H1 (cell line): ENCODE measurements around the gene YEATS2. TPM values are rescaled to one million over a fixed set of nuclear protein-coding genes. Genes with fewer than 3 reads are reported as not detected.

Experiments used
- CTCF ChIA-PET: fragments of 300-600 bp; sonication (Branson Sonifier 250); formaldehyde crosslinking; loops from one replicate; lab custom pipeline; 2021; ENCODE audit not compliant: partially characterized antibody; lab: Charles Lee
- POLR2A ChIA-PET: fragments of 300-600 bp; sonication (Branson Sonifier 250); formaldehyde crosslinking; loops from one replicate; lab custom pipeline; 2021; ENCODE audit warnings: inconsistent platforms; ENCODE audit not compliant: partially characterized antibody; lab: Charles Lee
- DNase-seq, 2 experiments: peaks; one replicate each; pipeline versions ENCODE4 v3.0.0 to v3.0.0-alpha.2; 2010 to 2022; ENCODE audit warnings: low spot score in 2 of 2, low read depth in 1 of 2, mixed read lengths in 1 of 2
- FAIRE-seq: peaks from 2 replicates; lab custom pipeline; 2011; peaks lifted over from hg19 to GRCh38; lab: Jason Lieb, UNC
- H2AFZ ChIP-seq: 2 replicates; pipeline ENCODE4 v1.8.1; 2012; ENCODE audit warnings: low read length, inconsistent platforms
- H2AK5ac ChIP-seq: 2 replicates; pipeline ENCODE4 v1.6.1; 2013; ENCODE audit warnings: low read depth, low read length
- H2BK120ac ChIP-seq: replicated peaks from 2 replicates; pipeline ENCODE3; 2013; ENCODE audit warnings: low read depth, low read length, inconsistent platforms
- H2BK12ac ChIP-seq: 2 replicates; pipeline ENCODE4 v1.6.1; 2013; ENCODE audit warnings: low read depth, low read length
- H2BK15ac ChIP-seq: 2 replicates; pipeline ENCODE4 v1.6.1; 2013; ENCODE audit warnings: low read length
- H2BK20ac ChIP-seq: 2 replicates; pipeline ENCODE4 v1.6.1; 2013; ENCODE audit warnings: low read length
- H2BK5ac ChIP-seq: 2 replicates; pipeline ENCODE4 v1.6.1; 2013; ENCODE audit warnings: low read depth, low read length
- H3K14ac ChIP-seq: 2 replicates; pipeline ENCODE4 v1.6.1; 2013; ENCODE audit warnings: inconsistent platforms; ENCODE audit not compliant: insufficient read length
- H3K18ac ChIP-seq: 2 replicates; pipeline ENCODE4 v1.6.1; 2013; ENCODE audit warnings: low read length; ENCODE audit errors: extremely low read depth
- H3K23ac ChIP-seq: 2 replicates; pipeline ENCODE4 v1.6.1; 2013; ENCODE audit warnings: inconsistent platforms; ENCODE audit not compliant: insufficient read length
- H3K23me2 ChIP-seq: 2 replicates; pipeline ENCODE4 v1.6.1; 2013; ENCODE audit warnings: low read depth, low read length
- H3K27ac ChIP-seq: 2 replicates; pipeline ENCODE4 v1.6.1; 2011; ENCODE audit warnings: low read depth, low read length, inconsistent platforms
- H3K27me3 ChIP-seq, 4 experiments: replicated peaks in 1 of 4; 1 replicate in 1 of 4; 2 replicates in 3 of 4; pipeline versions ENCODE4 v1.6.1 to v1.8.1; 2011 to 2013; ENCODE audit warnings: low read length in 3 of 4, mild to moderate bottlenecking in 3 of 4, inconsistent platforms in 2 of 4, mixed read lengths in 2 of 4, moderate library complexity in 1 of 4; ENCODE audit not compliant: control insufficient read depth in 3 of 4, insufficient read depth in 3 of 4; ENCODE audit errors: extremely low read depth in 1 of 4
- H3K36me3 ChIP-seq, 4 experiments: 2 replicates each; pipeline versions ENCODE4 v1.6.1 to v1.8.1; 2011 to 2013; ENCODE audit warnings: mild to moderate bottlenecking in 4 of 4, low read length in 3 of 4, moderate library complexity in 2 of 4, control low read depth in 1 of 4, inconsistent platforms in 1 of 4; ENCODE audit not compliant: insufficient read depth in 4 of 4, control insufficient read depth in 2 of 4
- H3K4ac ChIP-seq: replicated peaks from 2 replicates; pipeline ENCODE3; 2013; ENCODE audit warnings: low read length, low read depth, mixed read lengths, inconsistent platforms; ENCODE audit not compliant: insufficient read length
- H3K4me1 ChIP-seq, 4 experiments: replicated peaks in 1 of 4; 1 replicate in 1 of 4; 2 replicates in 3 of 4; pipeline versions ENCODE4 v1.6.1 to v1.8.1; 2011 to 2013; ENCODE audit warnings: low read length in 3 of 4, inconsistent platforms in 2 of 4, mixed read lengths in 1 of 4; ENCODE audit not compliant: insufficient read depth in 4 of 4, control insufficient read depth in 3 of 4
- H3K4me2 ChIP-seq, 2 experiments: 2 replicates each; pipeline versions ENCODE4 v1.6.1 to v1.8.1; 2011 to 2013; ENCODE audit warnings: low read depth in 2 of 2, low read length in 2 of 2, control low read depth in 1 of 2, inconsistent platforms in 1 of 2, mild to moderate bottlenecking in 1 of 2; ENCODE audit not compliant: insufficient read depth in 1 of 2
- H3K4me3 ChIP-seq, 4 experiments: fragments of 200-600, 300-600 bp in 1 of 4; sonication (generic), shearing (Covaris generic), sonication (Bioruptor Twin) in 1 of 4; 2 replicates each; pipeline versions ENCODE4 v1.5.1 to v1.8.1; 2011 to 2016; ENCODE audit warnings: low read length in 4 of 4, low read depth in 3 of 4, control low read depth in 2 of 4, inconsistent platforms in 2 of 4, mild to moderate bottlenecking in 2 of 4, mixed read lengths in 1 of 4, moderate library complexity in 1 of 4; ENCODE audit not compliant: insufficient read depth in 2 of 4; ENCODE audit errors: extremely low read depth in 1 of 4
- H3K56ac ChIP-seq: replicated peaks from 2 replicates; pipeline ENCODE3; 2013; ENCODE audit warnings: low read depth, mild to moderate bottlenecking, mixed read lengths, low read length, inconsistent platforms; ENCODE audit not compliant: insufficient read length
- H3K79me1 ChIP-seq: 2 replicates; pipeline ENCODE4 v1.6.1; 2013; ENCODE audit warnings: low read depth, low read length, control low read depth
- H3K79me2 ChIP-seq, 2 experiments: 2 replicates each; pipeline versions ENCODE4 v1.6.1 to v1.8.1; 2012 to 2013; ENCODE audit warnings: low read length in 2 of 2, mild to moderate bottlenecking in 2 of 2, inconsistent platforms in 1 of 2; ENCODE audit not compliant: insufficient read depth in 2 of 2, control insufficient read depth in 1 of 2
- H3K9ac ChIP-seq, 4 experiments: replicated peaks in 1 of 4; 1 replicate in 1 of 4; 2 replicates in 3 of 4; pipeline versions ENCODE4 v1.6.1 to v1.8.1; 2011 to 2013; ENCODE audit warnings: low read depth in 3 of 4, low read length in 3 of 4, control low read depth in 2 of 4, mild to moderate bottlenecking in 2 of 4, moderate library complexity in 2 of 4, inconsistent platforms in 1 of 4; ENCODE audit errors: extremely low read depth in 1 of 4
- H3K9me3 ChIP-seq, 2 experiments: 2 replicates each; pipeline versions ENCODE4 v1.6.1 to v1.8.1; 2012 to 2013; ENCODE audit warnings: mild to moderate bottlenecking in 2 of 2, moderate library complexity in 2 of 2, control low read depth in 1 of 2, inconsistent platforms in 1 of 2, low read depth in 1 of 2, low read length in 1 of 2, mixed read lengths in 1 of 2; ENCODE audit not compliant: insufficient read depth in 2 of 2
- H4K20me1 ChIP-seq, 2 experiments: replicated peaks in 1 of 2; 2 replicates each; pipeline versions ENCODE3 to v1.8.1; 2011 to 2013; ENCODE audit warnings: inconsistent platforms in 2 of 2, low read length in 2 of 2, mild to moderate bottlenecking in 1 of 2; ENCODE audit not compliant: insufficient read depth in 2 of 2, control insufficient read depth in 1 of 2
- H4K5ac ChIP-seq: 2 replicates; pipeline ENCODE4 v1.6.1; 2013; ENCODE audit warnings: low read length, low read depth, mixed read lengths, inconsistent platforms; ENCODE audit not compliant: insufficient read length
- H4K8ac ChIP-seq: 2 replicates; pipeline ENCODE4 v1.8.0; 2013; ENCODE audit warnings: mild to moderate bottlenecking, moderate library complexity, low read length, inconsistent platforms; ENCODE audit not compliant: insufficient read depth; ENCODE audit errors: extremely low read depth
- H4K91ac ChIP-seq: replicated peaks from 2 replicates; pipeline ENCODE3; 2013; ENCODE audit warnings: low read length, mixed read lengths, inconsistent platforms; ENCODE audit not compliant: insufficient read length
- CEBPB ChIP-seq: IDR thresholded peaks from 2 replicates; pipeline ENCODE4 v1.6.1; 2012; ENCODE audit warnings: low read depth, low read length
- CTBP2 ChIP-seq: IDR thresholded peaks from 2 replicates; pipeline ENCODE4 v1.7.0; 2011; ENCODE audit warnings: borderline replicate concordance, mild to moderate bottlenecking, moderate library complexity, mixed read lengths, low read length; ENCODE audit not compliant: insufficient read depth, insufficient read length
- EZH2 ChIP-seq: fragments of 200-600 bp; sonication (generic); IDR thresholded peaks from 2 replicates; pipeline ENCODE4 v1.7.1; 2012; ENCODE audit warnings: low read depth, mild to moderate bottlenecking, moderate library complexity, low read length, inconsistent platforms; ENCODE audit not compliant: severe bottlenecking
- HDAC2 ChIP-seq, 2 experiments: fragments of 300-600 bp in 1 of 2; sonication (generic) in 1 of 2; IDR thresholded peaks; 2 replicates each; pipeline ENCODE4 v1.6.1; 2011 to 2012; ENCODE audit warnings: low read depth in 2 of 2, low read length in 2 of 2, mild to moderate bottlenecking in 2 of 2, moderate library complexity in 2 of 2, borderline replicate concordance in 1 of 2, inconsistent platforms in 1 of 2
- NANOG ChIP-seq: IDR thresholded peaks from 2 replicates; pipeline ENCODE4 v1.6.1; 2011; ENCODE audit warnings: low read length, low read depth, mild to moderate bottlenecking, inconsistent platforms; ENCODE audit not compliant: insufficient read depth, poor library complexity, severe bottlenecking
- POLR2AphosphoS5 ChIP-seq: IDR thresholded peaks from 2 replicates; pipeline ENCODE4 v1.6.1; 2011; ENCODE audit warnings: low read depth, low read length
- POU5F1 ChIP-seq: IDR thresholded peaks from 2 replicates; pipeline ENCODE4 v1.6.1; 2011; ENCODE audit warnings: low read depth, mild to moderate bottlenecking, low read length, moderate library complexity
- RFX5 ChIP-seq: IDR thresholded peaks from 2 replicates; pipeline ENCODE4 v1.6.1; 2011; ENCODE audit warnings: low read depth, low read length, improper control_type of control experiment, borderline replicate concordance
- SAP30 ChIP-seq: fragments of 300-600 bp; sonication (generic); IDR thresholded peaks from 2 replicates; pipeline ENCODE4 v1.7.1; 2012; ENCODE audit warnings: low read length, moderate library complexity, mild to moderate bottlenecking, inconsistent platforms; ENCODE audit not compliant: insufficient read depth, insufficient replicate concordance
- SIX5 ChIP-seq: IDR thresholded peaks from 2 replicates; pipeline ENCODE4 v1.6.1; 2011; ENCODE audit warnings: mild to moderate bottlenecking, low read depth, low read length
- WGBS, 2 experiments: shearing (Covaris generic) in 1 of 2; methylation state at CpG; one replicate each; pipeline versions ENCODE4 v1.1.6 to v1.1.7; 2013 to 2015; ENCODE audit warnings: low lambda C conversion rate in 2 of 2, mixed read lengths in 2 of 2, inconsistent platforms in 1 of 2, low coverage in 1 of 2, missing lambda C conversion rate in 1 of 2; ENCODE audit not compliant: insufficient replicate concordance in 2 of 2, insufficient coverage in 1 of 2, insufficient read length in 1 of 2; ENCODE audit errors: extremely low coverage in 1 of 2, missing lambda C conversion rate in 1 of 2; 5-methylcytosine and 5-hydroxymethylcytosine counted together
- polyA plus RNA-seq, 7 experiments: library from polyadenylated mRNA; depleted of rRNA in 3 of 7; stranded (reverse) in 5 of 7; unstranded in 2 of 7; fragments of >200 nt in 5 of 7; fragments of 200-250 nt in 2 of 7; gene quantifications; 1 replicate in 5 of 7; 2 replicates in 1 of 7; 4 replicates in 1 of 7; pipeline versions ENCODE4 v1.2.1 to v1.2.3, GENCODE V29; 2011 to 2013; ENCODE audit warnings: missing spikeins in 2 of 7, mixed read lengths in 2 of 7
- total RNA-seq: library from RNA; stranded (reverse); fragmentation: NEBNext Ultra II Directional; extraction: Animal tissue kit (Norgen Biotek cat#: 25700); gene quantifications from 2 replicates; pipeline ENCODE4 v1.2.1, GENCODE V29; 2021

YEATS2 gene
- total and polyA plus RNA-seq, 2 of the 8 experiments (the other 6 are each of a cell fraction or from before 2014, with no cell fraction given) = 35.3 to 53.7 TPM

DNA sequence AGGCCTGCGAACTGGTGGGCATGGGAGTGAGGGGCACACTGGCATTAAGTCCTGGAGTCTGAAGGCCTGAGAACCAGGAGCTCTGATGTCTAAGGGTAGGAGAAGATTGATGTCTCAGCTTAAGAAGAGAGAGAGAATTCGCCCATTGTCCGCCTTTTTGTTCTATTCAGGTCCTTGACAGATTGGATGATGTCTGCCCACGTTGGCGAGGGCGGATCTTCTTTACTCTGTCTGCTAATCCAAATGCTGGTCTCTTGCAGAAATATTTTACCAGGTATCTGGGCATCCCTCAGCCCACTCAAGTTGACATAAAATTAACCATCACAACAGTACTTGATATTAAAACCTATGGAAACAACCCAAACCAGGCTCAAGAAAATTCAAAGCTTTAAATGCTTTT lies 83.6 kb downstream of the YEATS2 start:
- no peak overlapping the region for H2AK5ac ChIP-seq
- peaks cover 0 to 4% of the 10 kb centered on the region in 2 experiments for H4K20me1 ChIP-seq
- TF ChIP-seq SIX5 (no peak), CEBPB (no peak), POLR2AphosphoS5 (no peak), SAP30 (no peak), POU5F1 (no peak), NANOG (no peak), HDAC2 (IDR thresholded peaks at IDR 0.05; ENCODE audit: borderline replicate concordance in 1 of 2, low read depth in 2 of 2, low read length in 2 of 2) (no peak), EZH2 (no peak), RFX5 (no peak), CTBP2 (no peak)
- H2AFZ ChIP-seq = no peak overlapping the region
- no peak overlapping the region for H3K9ac ChIP-seq
- POLR2A ChIA-PET = no interaction called here
- no peak overlapping the region for H2BK12ac ChIP-seq
- H3K14ac ChIP-seq = no peak overlapping the region
- H2BK15ac ChIP-seq = no peak overlapping the region
- no peak overlapping the region for H2BK120ac ChIP-seq
- no peak for DNase-seq
- no peak overlapping the region for H3K18ac ChIP-seq
- no peak overlapping the region for H3K56ac ChIP-seq
- H3K4me3 ChIP-seq = no peak overlapping the region
- H3K79me2 ChIP-seq = no peaks in the 10 kb centered on the region
- H4K5ac ChIP-seq = no peak overlapping the region
- H3K9me3 ChIP-seq = no peaks in the 10 kb centered on the region
- H3K23me2 ChIP-seq = no peaks in the 10 kb centered on the region
- 92% methylated on average over 6 of the region's 6 CpGs; no CpG with 5 or more reads in 1 of the 2 experiments for WGBS, 2 experiments
- H3K36me3 ChIP-seq = peaks cover 22 to 81% (median 56%) of the 10 kb centered on the region in 4 experiments
- H3K4me2 ChIP-seq = no peak overlapping the region
- H3K27me3 ChIP-seq = no peaks in the 10 kb centered on the region
- no peak overlapping the region for H4K91ac ChIP-seq
- H3K4ac ChIP-seq = no peak overlapping the region
- H2BK5ac ChIP-seq = no peak overlapping the region
- H2BK20ac ChIP-seq = no peak overlapping the region
- H4K8ac ChIP-seq = no peak overlapping the region
- no peaks in the 10 kb centered on the region for H3K79me1 ChIP-seq
- no peaks in the 10 kb centered on the region for H3K4me1 ChIP-seq
- H3K27ac ChIP-seq = no peak overlapping the region
- no peak overlapping the region for H3K23ac ChIP-seq
- no peak for FAIRE-seq
- CTCF ChIA-PET = interaction anchor here (1.0 kb wide), 1 partner anchor 14 kb away, joined by 3 read pairs; no protein-coding TSS in a partner anchor
